PFSK-1 (cell line): ENCODE data around the gene C4orf54.

ENCODE experiments used
- POLR2AphosphoS5 ChIP-seq: IDR thresholded peaks from 2 replicates; pipeline ENCODE4 v1.6.1; 2012; ENCODE audit warnings: low read depth, mild to moderate bottlenecking, control low read depth, low read length, moderate library complexity
- TF ChIP-seq, protein P1 (sequence below), 2 experiments: IDR thresholded peaks; 2 replicates each; pipeline versions ENCODE4 v1.6.1 to v1.8.0; 2011 to 2012; ENCODE audit warnings: low read depth in 2 of 2, low read length in 2 of 2, control low read depth in 1 of 2, inconsistent platforms in 1 of 2, mild to moderate bottlenecking in 1 of 2, moderate library complexity in 1 of 2; ENCODE audit not compliant: insufficient read depth in 1 of 2

DNA sequence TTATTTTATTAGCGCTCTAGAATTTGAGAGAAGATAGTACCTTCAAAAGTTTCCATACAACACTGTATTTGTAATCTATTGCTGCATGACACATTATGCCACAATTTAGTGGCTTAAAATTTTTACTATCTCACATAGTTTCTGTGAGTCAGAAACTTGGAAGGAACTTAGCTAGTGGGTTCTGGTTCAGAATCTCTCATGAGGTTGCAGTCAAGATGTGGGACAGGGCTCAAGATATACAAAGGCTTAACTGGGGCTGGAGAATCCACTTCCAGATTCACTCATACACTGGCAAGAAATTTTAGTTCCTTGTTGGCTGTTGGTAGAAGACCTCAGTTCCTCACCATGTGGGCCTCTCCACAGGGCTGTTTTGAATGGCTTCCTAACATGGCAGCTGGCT is 11.5 kb upstream of the C4orf54 start:
- TF ChIP-seq POLR2AphosphoS5 = no peak
- TF ChIP-seq, protein P1, sequence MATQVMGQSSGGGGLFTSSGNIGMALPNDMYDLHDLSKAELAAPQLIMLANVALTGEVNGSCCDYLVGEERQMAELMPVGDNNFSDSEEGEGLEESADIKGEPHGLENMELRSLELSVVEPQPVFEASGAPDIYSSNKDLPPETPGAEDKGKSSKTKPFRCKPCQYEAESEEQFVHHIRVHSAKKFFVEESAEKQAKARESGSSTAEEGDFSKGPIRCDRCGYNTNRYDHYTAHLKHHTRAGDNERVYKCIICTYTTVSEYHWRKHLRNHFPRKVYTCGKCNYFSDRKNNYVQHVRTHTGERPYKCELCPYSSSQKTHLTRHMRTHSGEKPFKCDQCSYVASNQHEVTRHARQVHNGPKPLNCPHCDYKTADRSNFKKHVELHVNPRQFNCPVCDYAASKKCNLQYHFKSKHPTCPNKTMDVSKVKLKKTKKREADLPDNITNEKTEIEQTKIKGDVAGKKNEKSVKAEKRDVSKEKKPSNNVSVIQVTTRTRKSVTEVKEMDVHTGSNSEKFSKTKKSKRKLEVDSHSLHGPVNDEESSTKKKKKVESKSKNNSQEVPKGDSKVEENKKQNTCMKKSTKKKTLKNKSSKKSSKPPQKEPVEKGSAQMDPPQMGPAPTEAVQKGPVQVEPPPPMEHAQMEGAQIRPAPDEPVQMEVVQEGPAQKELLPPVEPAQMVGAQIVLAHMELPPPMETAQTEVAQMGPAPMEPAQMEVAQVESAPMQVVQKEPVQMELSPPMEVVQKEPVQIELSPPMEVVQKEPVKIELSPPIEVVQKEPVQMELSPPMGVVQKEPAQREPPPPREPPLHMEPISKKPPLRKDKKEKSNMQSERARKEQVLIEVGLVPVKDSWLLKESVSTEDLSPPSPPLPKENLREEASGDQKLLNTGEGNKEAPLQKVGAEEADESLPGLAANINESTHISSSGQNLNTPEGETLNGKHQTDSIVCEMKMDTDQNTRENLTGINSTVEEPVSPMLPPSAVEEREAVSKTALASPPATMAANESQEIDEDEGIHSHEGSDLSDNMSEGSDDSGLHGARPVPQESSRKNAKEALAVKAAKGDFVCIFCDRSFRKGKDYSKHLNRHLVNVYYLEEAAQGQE (IDR thresholded peaks at IDR 0.05; ENCODE audit: insufficient read depth in 1 of 2, low read depth in 2 of 2, low read length in 2 of 2) = no peak
